Testis (tissue), 2 donors: ENCODE measurements around the gene SLC37A2.

Source experiments
- CTCF ChIP-seq, 3 experiments: fragments of 450-650 bp in 2 of 3; fragments of 200-600 bp in 1 of 3; sonication (generic) in 1 of 3; IDR thresholded peaks; one replicate each; pipeline ENCODE4 v1.5.1; 2016 to 2019; ENCODE audit warnings: antibody characterized with exemption in 3 of 3, mild to moderate bottlenecking in 2 of 3, moderate library complexity in 1 of 3
- POLR2A ChIP-seq: fragments of 450-650 bp; IDR thresholded peaks from one replicate; pipeline ENCODE4 v1.6.1; 2017; ENCODE audit warnings: antibody characterized with exemption, mild to moderate bottlenecking, moderate library complexity

- TF ChIP-seq POLR2A = no peak
- TF ChIP-seq CTCF (IDR thresholded peaks at IDR 0.05) = no peak
These were observed 27.7 kb downstream of the SLC37A2 start for GRCh38 chr11:125090816-125091215.
